HCT116 (cell line): ENCODE results near the gene B4GALNT2. TPM values are rescaled to one million over a fixed set of nuclear protein-coding genes. Genes with fewer than 3 reads are reported as not detected.

Source experiments
- ATAC-seq: fragments of 200-7000 bp; cut with Tn5 transposase; 2 replicates; pipeline ENCODE4 v1.9.1; 2020; ENCODE audit warnings: mild to moderate bottlenecking, moderate library complexity
- BruUV-seq: library from RNA; stranded (reverse); fragments of 400-500 nt; replicated peaks from 2 replicates; lab custom pipeline; 2021; lab: Mats Ljungman, UMichigan
- CTCF ChIA-PET: fragments of 300-600 bp; sonication (Branson Sonifier 250); formaldehyde crosslinking; loops from one replicate; lab custom pipeline; 2021; ENCODE audit warnings: antibody characterized with exemption; lab: Charles Lee
- POLR2A ChIA-PET: fragments of 300-600, 350-600 bp; sonication (Branson Sonifier 250); formaldehyde crosslinking; loops from one replicate; lab custom pipeline; 2021; ENCODE audit warnings: antibody characterized with exemption; lab: Charles Lee
- RAD21 ChIA-PET, 2 experiments: fragments of 300-600 bp; sonication (Branson Sonifier 250); formaldehyde crosslinking; loops; one replicate each; lab custom pipeline; 2023; ENCODE audit warnings: low total read pairs in 2 of 2; ENCODE audit not compliant: uncharacterized antibody in 2 of 2, unreplicated experiment in 2 of 2, low non-redundant PET in 1 of 2; lab: Charles Lee
- DNase-seq: peaks from one replicate; pipeline ENCODE4 v3.0.0-alpha.2; 2010; ENCODE audit warnings: low read depth, low spot score
- H2AFZ ChIP-seq: fragments of 200-600 bp; shearing (Covaris generic), sonication (generic); 2 replicates; pipeline ENCODE4 v1.6.1; 2017; ENCODE audit warnings: low read depth, mixed run types, mixed read lengths, antibody characterized with exemption, low read length; ENCODE audit not compliant: poor library complexity, severe bottlenecking
- H3K27ac ChIP-seq: 2 replicates; pipeline ENCODE4 v1.5.1; 2012; ENCODE audit warnings: low read depth, low read length
- H3K27me3 ChIP-seq: fragments of 200-600 bp; sonication (generic); 2 replicates; pipeline ENCODE4 v1.6.1; 2016; ENCODE audit warnings: mixed run types, low read length, mixed read lengths; ENCODE audit not compliant: insufficient read depth
- H3K36me3 ChIP-seq, 2 experiments: fragments of 200-500 bp in 1 of 2; fragments of 200-600 bp in 1 of 2; sonication (Bioruptor generic) in 1 of 2; sonication (generic) in 1 of 2; 2 replicates each; pipeline versions ENCODE4 v1.5.1 to v1.6.1; 2014 to 2016; ENCODE audit warnings: low read length in 2 of 2, inconsistent platforms in 1 of 2, mixed read lengths in 1 of 2, mixed run types in 1 of 2; ENCODE audit not compliant: insufficient read depth in 2 of 2, control insufficient read depth in 1 of 2
- H3K4me1 ChIP-seq, 2 experiments: fragments of 200-600 bp in 1 of 2; sonication (generic) in 1 of 2; 2 replicates each; pipeline versions ENCODE4 v1.5.1 to v1.6.1; 2012 to 2017; ENCODE audit warnings: low read length in 2 of 2, inconsistent platforms in 1 of 2, mild to moderate bottlenecking in 1 of 2, mixed read lengths in 1 of 2, mixed run types in 1 of 2, moderate library complexity in 1 of 2; ENCODE audit not compliant: insufficient read depth in 2 of 2, control insufficient read depth in 1 of 2
- H3K4me2 ChIP-seq: fragments of 200-600 bp; sonication (generic); 2 replicates; pipeline ENCODE4 v1.6.1; 2017; ENCODE audit warnings: mixed run types, low read length, mixed read lengths
- H3K4me3 ChIP-seq, 2 experiments: fragments of 200-600 bp in 1 of 2; sonication (generic) in 1 of 2; replicated peaks in 1 of 2; 2 replicates each; pipeline ENCODE4 v1.5.1; 2011 to 2016; ENCODE audit warnings: low read length in 2 of 2, control low read depth in 1 of 2, low read depth in 1 of 2, mild to moderate bottlenecking in 1 of 2, mixed read lengths in 1 of 2, mixed run types in 1 of 2
- H3K79me2 ChIP-seq: fragments of 200-600 bp; sonication (generic); 2 replicates; pipeline ENCODE4 v1.6.1; 2017; ENCODE audit warnings: mild to moderate bottlenecking, mixed run types, low read length, moderate library complexity, mixed read lengths; ENCODE audit not compliant: insufficient read depth
- H3K9ac ChIP-seq: fragments of 200-600 bp; sonication (generic); 2 replicates; pipeline ENCODE4 v1.6.1; 2016; ENCODE audit warnings: low read length, mixed read lengths
- H3K9me2 ChIP-seq: fragments of 200-600 bp; sonication (generic), shearing (Covaris generic); 2 replicates; pipeline ENCODE4 v1.6.1; 2017; ENCODE audit warnings: mixed run types, mild to moderate bottlenecking, moderate library complexity; ENCODE audit not compliant: insufficient read depth
- H3K9me3 ChIP-seq, 2 experiments: fragments of 200-500 bp in 1 of 2; fragments of 200-600 bp in 1 of 2; sonication (Bioruptor generic) in 1 of 2; sonication (generic) in 1 of 2; 2 replicates each; pipeline ENCODE4 v1.6.1; 2014 to 2017; ENCODE audit warnings: low read length in 2 of 2, mixed read lengths in 2 of 2, inconsistent platforms in 1 of 2, low read depth in 1 of 2, mild to moderate bottlenecking in 1 of 2, mixed run types in 1 of 2, moderate library complexity in 1 of 2; ENCODE audit not compliant: control insufficient read depth in 1 of 2, insufficient read depth in 1 of 2
- H4K20me1 ChIP-seq: fragments of 200-600 bp; sonication (generic), shearing (Covaris generic); 2 replicates; pipeline ENCODE4 v1.6.1; 2017; ENCODE audit warnings: mixed run types, mild to moderate bottlenecking, moderate library complexity; ENCODE audit not compliant: insufficient read depth
- CEBPB ChIP-seq: IDR thresholded peaks from 2 replicates; pipeline ENCODE4 v1.6.1; 2012; ENCODE audit warnings: low read depth
- EZH2 ChIP-seq: fragments of 200-600 bp; sonication (generic); IDR thresholded peaks from 2 replicates; pipeline ENCODE4 v1.6.1; 2017; ENCODE audit warnings: antibody characterized with exemption, mixed run types
- EZH2phosphoT487 ChIP-seq: fragments of 200-600 bp; IDR thresholded peaks from 2 replicates; pipeline ENCODE4 v1.6.1; 2018; ENCODE audit warnings: antibody characterized with exemption, borderline replicate concordance
- JUND ChIP-seq: IDR thresholded peaks from 2 replicates; pipeline ENCODE4 v1.6.1; 2012
- POLR2A ChIP-seq: IDR thresholded peaks from 2 replicates; pipeline ENCODE4 v1.7.0; 2011; ENCODE audit warnings: borderline replicate concordance; ENCODE audit not compliant: insufficient read depth, insufficient read length; ENCODE audit errors: extremely low read depth
- RAD21 ChIP-seq: IDR thresholded peaks from 2 replicates; pipeline ENCODE4 v1.6.1; 2012; ENCODE audit warnings: low read depth, mild to moderate bottlenecking
- SIN3A ChIP-seq: IDR thresholded peaks from 2 replicates; pipeline ENCODE4 v1.6.1; 2012; ENCODE audit warnings: low read depth
- SP1 ChIP-seq: IDR thresholded peaks from 2 replicates; pipeline ENCODE4 v1.6.1; 2012; ENCODE audit warnings: low read depth
- YY1 ChIP-seq: IDR thresholded peaks from 2 replicates; pipeline ENCODE4 v1.6.1; 2011; ENCODE audit warnings: low read length, low read depth, moderate library complexity, mild to moderate bottlenecking; ENCODE audit not compliant: insufficient replicate concordance; ENCODE audit errors: extremely low read depth
- ZNF274 ChIP-seq: fragments of 200-500 bp; sonication (Bioruptor generic); IDR thresholded peaks from 2 replicates; pipeline ENCODE4 v1.6.1; 2014; ENCODE audit warnings: mild to moderate bottlenecking, low read depth, low read length, inconsistent platforms
- intact Hi-C: fragments of 100-400 bp; cut with micrococcal nuclease; formaldehyde crosslinking; loops from 2 replicates; pipeline ENCODE4 v1.10.0; 2022
- total RNA-seq: library from RNA; stranded (reverse); gene quantifications from one replicate; pipeline ENCODE4 v1.2.1, GENCODE V29; 2021; ENCODE audit not compliant: unreplicated experiment
- TF ChIP-seq, protein P1 (sequence below): IDR thresholded peaks from 2 replicates; pipeline ENCODE4 v1.6.1; 2012; ENCODE audit warnings: low read depth
- TF ChIP-seq, protein P2 (sequence below), 3 experiments: fragments of 200-600 bp in 1 of 3; sonication (generic) in 1 of 3; IDR thresholded peaks in 2 of 3; conservative IDR thresholded peaks in 1 of 3; 2 replicates each; pipeline ENCODE4 v1.5.1; 2012 to 2017; ENCODE audit warnings: low read depth in 2 of 3, low read length in 2 of 3, antibody characterized with exemption in 1 of 3, borderline replicate concordance in 1 of 3, control low read depth in 1 of 3, mild to moderate bottlenecking in 1 of 3, mixed read lengths in 1 of 3, mixed run types in 1 of 3, moderate library complexity in 1 of 3; ENCODE audit not compliant: insufficient read depth in 1 of 3

The B4GALNT2 gene
- total RNA-seq, 1 experiment from 2014 or later: not detected

DNA sequence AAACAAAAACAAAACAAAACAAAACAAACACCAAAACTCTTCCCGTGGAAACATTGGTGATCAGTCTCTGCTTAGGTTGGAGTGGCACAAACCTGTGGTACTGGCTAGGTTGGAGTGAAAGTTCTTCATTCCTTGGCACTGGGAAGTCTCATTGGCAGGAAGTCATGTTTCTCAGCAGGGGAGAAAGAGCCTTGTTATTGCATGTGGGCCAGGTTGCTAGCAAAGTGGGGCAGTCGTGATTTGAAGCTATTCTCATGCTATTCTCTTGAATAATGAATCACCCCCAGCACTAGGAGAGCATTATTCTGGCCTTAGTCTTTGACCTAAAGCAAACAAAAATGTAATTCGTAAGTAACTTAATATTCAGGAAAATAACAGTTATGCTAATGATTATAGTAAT lies 24.3 kb upstream of the B4GALNT2 start:
- POLR2A ChIA-PET: no interaction called here
- Histone ChIP-seq H3K27ac (no peak overlapping the region), H4K20me1 (no peaks in the 10 kb centered on the region), H3K9me3 (no peaks in the 10 kb centered on the region), H3K36me3 (no peaks in the 10 kb centered on the region), H3K4me1 (no peaks in the 10 kb centered on the region), H3K4me2 (no peak overlapping the region), H3K4me3 (no peak overlapping the region), H3K9ac (no peak overlapping the region), H3K79me2 (no peaks in the 10 kb centered on the region), H2AFZ (no peak overlapping the region), H3K9me2 (no peaks in the 10 kb centered on the region), H3K27me3 (no peaks in the 10 kb centered on the region)
- TF ChIP-seq RAD21 (no peak), POLR2A (no peak), CEBPB (no peak), YY1 (no peak), SP1 (no peak), JUND (no peak), EZH2phosphoT487 (no peak), SIN3A (no peak), EZH2 (no peak), ZNF274 (no peak)
- TF ChIP-seq, protein P1, sequence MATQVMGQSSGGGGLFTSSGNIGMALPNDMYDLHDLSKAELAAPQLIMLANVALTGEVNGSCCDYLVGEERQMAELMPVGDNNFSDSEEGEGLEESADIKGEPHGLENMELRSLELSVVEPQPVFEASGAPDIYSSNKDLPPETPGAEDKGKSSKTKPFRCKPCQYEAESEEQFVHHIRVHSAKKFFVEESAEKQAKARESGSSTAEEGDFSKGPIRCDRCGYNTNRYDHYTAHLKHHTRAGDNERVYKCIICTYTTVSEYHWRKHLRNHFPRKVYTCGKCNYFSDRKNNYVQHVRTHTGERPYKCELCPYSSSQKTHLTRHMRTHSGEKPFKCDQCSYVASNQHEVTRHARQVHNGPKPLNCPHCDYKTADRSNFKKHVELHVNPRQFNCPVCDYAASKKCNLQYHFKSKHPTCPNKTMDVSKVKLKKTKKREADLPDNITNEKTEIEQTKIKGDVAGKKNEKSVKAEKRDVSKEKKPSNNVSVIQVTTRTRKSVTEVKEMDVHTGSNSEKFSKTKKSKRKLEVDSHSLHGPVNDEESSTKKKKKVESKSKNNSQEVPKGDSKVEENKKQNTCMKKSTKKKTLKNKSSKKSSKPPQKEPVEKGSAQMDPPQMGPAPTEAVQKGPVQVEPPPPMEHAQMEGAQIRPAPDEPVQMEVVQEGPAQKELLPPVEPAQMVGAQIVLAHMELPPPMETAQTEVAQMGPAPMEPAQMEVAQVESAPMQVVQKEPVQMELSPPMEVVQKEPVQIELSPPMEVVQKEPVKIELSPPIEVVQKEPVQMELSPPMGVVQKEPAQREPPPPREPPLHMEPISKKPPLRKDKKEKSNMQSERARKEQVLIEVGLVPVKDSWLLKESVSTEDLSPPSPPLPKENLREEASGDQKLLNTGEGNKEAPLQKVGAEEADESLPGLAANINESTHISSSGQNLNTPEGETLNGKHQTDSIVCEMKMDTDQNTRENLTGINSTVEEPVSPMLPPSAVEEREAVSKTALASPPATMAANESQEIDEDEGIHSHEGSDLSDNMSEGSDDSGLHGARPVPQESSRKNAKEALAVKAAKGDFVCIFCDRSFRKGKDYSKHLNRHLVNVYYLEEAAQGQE: no peak
- TF ChIP-seq, protein P2, sequence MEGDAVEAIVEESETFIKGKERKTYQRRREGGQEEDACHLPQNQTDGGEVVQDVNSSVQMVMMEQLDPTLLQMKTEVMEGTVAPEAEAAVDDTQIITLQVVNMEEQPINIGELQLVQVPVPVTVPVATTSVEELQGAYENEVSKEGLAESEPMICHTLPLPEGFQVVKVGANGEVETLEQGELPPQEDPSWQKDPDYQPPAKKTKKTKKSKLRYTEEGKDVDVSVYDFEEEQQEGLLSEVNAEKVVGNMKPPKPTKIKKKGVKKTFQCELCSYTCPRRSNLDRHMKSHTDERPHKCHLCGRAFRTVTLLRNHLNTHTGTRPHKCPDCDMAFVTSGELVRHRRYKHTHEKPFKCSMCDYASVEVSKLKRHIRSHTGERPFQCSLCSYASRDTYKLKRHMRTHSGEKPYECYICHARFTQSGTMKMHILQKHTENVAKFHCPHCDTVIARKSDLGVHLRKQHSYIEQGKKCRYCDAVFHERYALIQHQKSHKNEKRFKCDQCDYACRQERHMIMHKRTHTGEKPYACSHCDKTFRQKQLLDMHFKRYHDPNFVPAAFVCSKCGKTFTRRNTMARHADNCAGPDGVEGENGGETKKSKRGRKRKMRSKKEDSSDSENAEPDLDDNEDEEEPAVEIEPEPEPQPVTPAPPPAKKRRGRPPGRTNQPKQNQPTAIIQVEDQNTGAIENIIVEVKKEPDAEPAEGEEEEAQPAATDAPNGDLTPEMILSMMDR (IDR thresholded peaks at IDR 0.05 in 2 of 3, conservative IDR thresholded peaks at IDR 0.05 in 1 of 3; ENCODE audit: borderline replicate concordance in 1 of 3, insufficient read depth in 1 of 3, low read depth in 2 of 3, low read length in 2 of 3): no peak
- BruUV-seq: no TSS peak
- intact Hi-C loops: no loop called here
- CTCF ChIA-PET: no interaction called here
- DNase-seq (no peak), ATAC-seq (no peak)
- RAD21 ChIA-PET: no interaction called here
